ENCODE data around the gene LRRC74B.

GRCh38 chr22:21108379-21109115 lies 62.8 kb downstream of the LRRC74B start:
- TF ChIP-seq CTCF (conservative IDR thresholded peaks at IDR 0.05; ENCODE audit: low read length), result no peak
- no peak for TF ChIP-seq EZH2phosphoT487 (IDR thresholded peaks at IDR 0.05; ENCODE audit: borderline replicate concordance)
